Brain microvascular endothelial cell (primary cell): ENCODE measurements around the gene PBX3.

Source experiments
- DNase-seq: peaks from one replicate; pipeline ENCODE4 v3.0.0-alpha.2; 2020
- H3K27ac ChIP-seq: fragments of 250-450 bp; sonication (Bioruptor Pico); 2 replicates; pipeline ENCODE4 v1.5.1; 2020; ENCODE audit warnings: mild to moderate bottlenecking, moderate library complexity
- H3K27me3 ChIP-seq: fragments of 250-450 bp; sonication (Bioruptor Pico); replicated peaks from 2 replicates; pipeline ENCODE4 v1.5.1; 2020; ENCODE audit warnings: mild to moderate bottlenecking
- H3K36me3 ChIP-seq: fragments of 250-450 bp; sonication (Bioruptor Pico); replicated peaks from 2 replicates; pipeline ENCODE4 v1.5.1; 2020; ENCODE audit warnings: mild to moderate bottlenecking
- H3K4me3 ChIP-seq: 2 replicates; pipeline ENCODE4 v1.5.1; 2011; ENCODE audit warnings: low read depth, mild to moderate bottlenecking, control low read depth, low read length, moderate library complexity
- CTCF ChIP-seq: IDR thresholded peaks from 2 replicates; pipeline ENCODE4 v1.5.1; 2011; ENCODE audit warnings: low read depth, mild to moderate bottlenecking, moderate library complexity, low read length, control low read depth, inconsistent platforms; ENCODE audit errors: missing control alignments
- in situ Hi-C: cut with HindIII; loops from 2 replicates; pipeline ENCODE4 v1.10.0; 2017; ENCODE audit warnings: low sequenced_read_pairs, low pct_ligation_motif_present

PBX3 gene

GRCh38 chr9:125831616-125832015, 84.4 kb downstream of the PBX3 start:
- no peak overlapping the region for H3K4me3 ChIP-seq
- no peaks in the 10 kb centered on the region for H3K27me3 ChIP-seq
- no peak for DNase-seq
- no peak for TF ChIP-seq CTCF
- in situ Hi-C loops: no loop called here
- no peaks in the 10 kb centered on the region for H3K36me3 ChIP-seq
- H3K27ac ChIP-seq: no peak overlapping the region

GRCh38 chr9:125835655-125836054, 88.5 kb downstream of the PBX3 start:
- DNase-seq: no peak
- no peak for TF ChIP-seq CTCF
- no peaks in the 10 kb centered on the region for H3K36me3 ChIP-seq
- H3K27me3 ChIP-seq: no peaks in the 10 kb centered on the region
- H3K4me3 ChIP-seq: no peak overlapping the region
- H3K27ac ChIP-seq: no peak overlapping the region
- in situ Hi-C loops: no loop called here

- no peaks in the 10 kb centered on the region for H3K27me3 ChIP-seq
- H3K4me3 ChIP-seq: no peak overlapping the region
- in situ Hi-C loops: no loop called here
- H3K36me3 ChIP-seq: no peaks in the 10 kb centered on the region
- TF ChIP-seq CTCF: no peak
- H3K27ac ChIP-seq: no peak overlapping the region
- no peak for DNase-seq
These were observed 92.1 kb downstream of the PBX3 start for GRCh38 chr9:125839317-125839716.

- in situ Hi-C loops: no loop called here
These were observed 94.3 kb downstream of the PBX3 start for GRCh38 chr9:125841444-125841843.

GRCh38 chr9:125842242-125842641, 95.1 kb downstream of the PBX3 start:
- no peak for TF ChIP-seq CTCF
- H3K4me3 ChIP-seq: no peak overlapping the region
- no peak for DNase-seq
- in situ Hi-C loops: no loop called here
- no peaks in the 10 kb centered on the region for H3K36me3 ChIP-seq
- no peaks in the 10 kb centered on the region for H3K27me3 ChIP-seq
- H3K27ac ChIP-seq: no peak overlapping the region

More at GRCh38 chr9:125841444-125841843, 94.3 kb downstream of the PBX3 start:
- Histone ChIP-seq H3K27me3 (no peaks in the 10 kb centered on the region), H3K36me3 (no peaks in the 10 kb centered on the region), H3K4me3 (no peak overlapping the region), H3K27ac (no peak overlapping the region)
- no peak for TF ChIP-seq CTCF
- no peak for DNase-seq

GRCh38 chr9:125843646-125844045, 96.5 kb downstream of the PBX3 start:
- no peak overlapping the region for H3K4me3 ChIP-seq
- in situ Hi-C loops: no loop called here
- H3K27ac ChIP-seq: no peak overlapping the region
- H3K36me3 ChIP-seq: no peaks in the 10 kb centered on the region
- peak; percentile 53 for DNase-seq
- no peak for TF ChIP-seq CTCF
- H3K27me3 ChIP-seq: no peaks in the 10 kb centered on the region
